MG63 (cell line): Measurements from ENCODE around the gene KCNJ1. TPM values are rescaled to one million over a fixed set of nuclear protein-coding genes. Genes with fewer than 3 reads are reported as not detected.
A peak's percentile ranks its signal among the peaks of the same experiment; 100 is the strongest.

ENCODE experiments used
- DNase-seq: peaks from one replicate; pipeline ENCODE4 v3.0.0-alpha.2; 2020
- H3K27me3 ChIP-seq: fragments of 250-450 bp; sonication (Bioruptor Pico); 2 replicates; pipeline ENCODE4 v1.5.1; 2020; ENCODE audit warnings: mild to moderate bottlenecking, moderate library complexity
- H3K36me3 ChIP-seq: fragments of 250-450 bp; sonication (Bioruptor Pico); 2 replicates; pipeline ENCODE4 v1.5.1; 2020; ENCODE audit warnings: mild to moderate bottlenecking, moderate library complexity
- H3K4me3 ChIP-seq: fragments of 250-450 bp; sonication (Bioruptor Pico); 2 replicates; pipeline ENCODE4 v1.5.1; 2020; ENCODE audit warnings: mild to moderate bottlenecking, moderate library complexity
- H3K9me3 ChIP-seq: fragments of 250-450 bp; sonication (Bioruptor Pico); 2 replicates; pipeline ENCODE4 v1.5.1; 2020; ENCODE audit warnings: mild to moderate bottlenecking, moderate library complexity
- total RNA-seq: library from RNA; depleted of rRNA; stranded (reverse); fragments of >200 nt; shearing (Covaris generic); gene quantifications from 2 replicates; pipeline ENCODE4 v1.2.3, GENCODE V29; 2014; ENCODE audit warnings: low replicate concordance

Gene KCNJ1
- total RNA-seq, 1 experiment from 2014 or later = not detected

DNA sequence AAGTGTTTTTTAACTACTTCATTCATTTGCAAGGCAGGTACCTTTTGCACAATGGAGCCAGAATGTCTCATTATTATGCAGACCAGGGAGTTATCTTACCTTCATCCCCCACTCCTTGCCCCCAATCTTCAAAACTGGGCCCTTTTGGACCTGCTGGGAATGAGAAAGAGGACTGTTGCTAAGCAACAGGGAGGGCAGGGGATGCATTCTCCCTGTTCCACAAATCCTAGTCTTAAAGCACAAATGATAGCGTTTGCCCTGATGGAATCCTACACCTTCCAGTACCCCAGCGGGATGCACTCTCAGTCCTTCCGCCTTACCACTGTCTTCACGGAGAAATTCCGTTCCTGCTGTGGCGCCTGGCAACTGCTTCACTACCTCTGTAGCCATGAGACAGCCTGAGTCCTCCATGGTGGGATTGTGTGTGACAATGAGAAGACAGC is 4.1 kb upstream of the KCNJ1 start:
- H3K36me3 ChIP-seq = no peaks in the 10 kb centered on the region
- no peaks in the 10 kb centered on the region for H3K27me3 ChIP-seq
- no peaks in the 10 kb centered on the region for H3K9me3 ChIP-seq
- H3K4me3 ChIP-seq = no peak overlapping the region
- DNase-seq = no peak

DNA sequence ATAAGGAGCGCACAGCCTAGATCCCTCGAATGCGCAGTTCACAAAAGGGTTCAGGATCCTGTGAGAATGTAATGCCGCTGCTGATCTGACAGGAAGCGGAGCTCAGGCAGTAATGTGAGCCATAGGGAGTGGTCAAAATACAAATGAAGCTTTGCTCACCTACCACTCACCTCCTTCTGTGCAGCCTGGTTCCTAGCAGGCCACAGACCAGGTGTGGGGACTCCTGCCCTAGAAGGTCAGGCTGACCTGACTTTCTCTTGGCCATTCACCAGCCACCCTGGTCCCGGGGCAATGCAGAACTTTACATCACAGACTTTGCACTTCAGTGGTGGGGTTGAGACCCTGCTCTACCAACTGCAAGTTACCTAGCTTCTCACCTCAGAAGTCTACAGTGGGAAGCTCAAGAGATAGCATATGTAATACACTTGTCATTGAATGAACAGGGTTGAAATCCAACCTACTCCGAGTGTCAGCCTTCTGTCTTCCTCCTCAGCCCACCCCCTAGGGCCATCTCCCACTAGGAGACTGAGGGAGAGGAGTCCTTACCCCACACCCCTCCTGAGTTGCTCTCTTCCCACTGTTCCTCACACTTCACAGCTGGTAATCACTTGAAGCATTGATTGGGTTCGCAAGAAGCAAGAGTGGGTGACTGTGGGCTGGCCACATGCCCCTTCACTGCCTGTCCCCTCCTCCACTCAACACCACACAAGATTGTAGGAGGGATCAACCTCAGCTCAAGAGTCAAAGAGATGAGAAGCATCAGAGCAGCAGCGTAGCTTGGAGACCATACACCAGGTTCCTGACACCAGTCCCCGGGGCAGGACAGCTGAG is 2.0 kb upstream of the KCNJ1 start:
- Histone ChIP-seq H3K4me3 (no peak overlapping the region), H3K27me3 (no peaks in the 10 kb centered on the region), H3K36me3 (no peaks in the 10 kb centered on the region), H3K9me3 (no peaks in the 10 kb centered on the region)
- no peak for DNase-seq

DNA sequence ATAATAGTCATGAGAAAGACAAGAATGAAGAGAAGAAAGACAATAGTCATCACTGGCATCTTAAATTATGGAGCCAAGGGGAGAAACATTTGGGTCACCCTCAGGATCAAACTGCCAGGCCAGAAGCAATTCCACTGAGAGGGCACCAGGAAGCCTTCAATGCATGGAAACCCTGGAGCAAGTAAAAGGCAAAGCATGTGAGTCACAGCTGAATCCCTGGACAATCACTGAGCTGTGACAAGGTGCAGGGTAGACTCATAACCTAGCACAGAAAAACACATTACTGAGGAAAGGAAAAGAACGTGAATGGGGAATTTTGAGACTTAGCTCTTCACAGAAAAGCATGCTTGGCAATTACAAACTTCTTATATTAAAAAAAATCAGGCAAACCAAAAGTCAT is 1.6 kb downstream of the KCNJ1 start:
- no peaks in the 10 kb centered on the region for H3K36me3 ChIP-seq
- no peak for DNase-seq
- H3K27me3 ChIP-seq = no peaks in the 10 kb centered on the region
- H3K4me3 ChIP-seq = no peak overlapping the region
- no peaks in the 10 kb centered on the region for H3K9me3 ChIP-seq

DNA sequence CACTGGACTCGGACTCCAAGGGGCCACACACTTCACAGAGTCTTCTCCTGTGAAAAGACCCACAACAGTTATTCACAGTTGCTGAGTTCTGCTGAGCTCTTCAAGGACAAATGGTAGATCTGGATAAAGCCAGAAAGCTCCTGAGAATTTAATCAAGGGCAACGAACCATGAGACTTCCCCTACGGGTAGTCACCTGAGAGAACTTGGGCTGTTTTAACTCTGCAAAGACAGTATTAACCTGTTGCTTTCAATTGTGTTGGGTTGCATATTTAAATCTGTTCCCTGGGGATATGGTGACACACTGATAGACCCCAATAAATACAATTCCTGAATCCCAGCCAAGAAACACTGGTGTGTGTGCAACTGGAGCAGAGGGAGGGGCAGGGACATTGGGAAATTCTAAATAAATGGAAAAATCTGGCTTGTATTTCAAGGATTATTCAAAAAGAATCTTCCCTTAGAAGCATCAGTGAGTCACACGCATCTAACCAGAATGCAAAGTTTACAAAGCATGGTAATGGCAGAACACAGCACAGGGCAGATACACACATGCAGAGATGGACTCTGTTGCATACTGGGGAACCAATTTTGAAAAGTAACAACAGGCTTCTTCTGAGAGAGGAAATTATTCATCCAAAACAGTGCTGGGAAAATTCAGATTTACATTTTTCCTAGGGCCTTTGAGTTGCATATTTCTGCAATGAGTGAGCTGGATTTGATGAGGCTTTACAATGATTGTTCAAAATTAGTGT is 4.0 kb downstream of the KCNJ1 start:
- DNase-seq = no peak
- H3K9me3 ChIP-seq = no peaks in the 10 kb centered on the region
- no peak overlapping the region for H3K4me3 ChIP-seq
- H3K36me3 ChIP-seq = no peaks in the 10 kb centered on the region
- H3K27me3 ChIP-seq = no peaks in the 10 kb centered on the region

DNA sequence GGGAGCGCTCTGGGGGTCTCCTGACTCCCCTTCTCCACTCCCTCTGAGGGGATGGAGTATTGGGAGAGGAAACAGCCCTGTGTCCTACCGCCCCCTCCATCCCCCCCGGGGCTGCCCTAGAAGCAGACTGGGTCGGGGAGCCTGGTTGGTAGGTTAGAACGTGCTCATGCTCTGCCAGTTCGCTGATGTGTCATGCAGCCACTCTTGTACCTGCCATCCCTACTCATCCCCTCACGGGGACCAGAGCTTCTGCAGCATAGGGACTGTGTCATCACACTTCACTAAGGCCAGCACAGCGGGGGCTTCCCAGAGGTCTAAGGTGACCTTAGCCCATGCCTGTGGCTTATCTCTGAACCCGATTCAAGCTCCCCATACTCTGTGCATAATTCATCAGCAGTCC is 4.7 kb downstream of the KCNJ1 start:
- Histone ChIP-seq H3K36me3 (no peaks in the 10 kb centered on the region), H3K9me3 (no peaks in the 10 kb centered on the region), H3K27me3 (no peaks in the 10 kb centered on the region), H3K4me3 (no peak overlapping the region)
- no peak for DNase-seq

DNA sequence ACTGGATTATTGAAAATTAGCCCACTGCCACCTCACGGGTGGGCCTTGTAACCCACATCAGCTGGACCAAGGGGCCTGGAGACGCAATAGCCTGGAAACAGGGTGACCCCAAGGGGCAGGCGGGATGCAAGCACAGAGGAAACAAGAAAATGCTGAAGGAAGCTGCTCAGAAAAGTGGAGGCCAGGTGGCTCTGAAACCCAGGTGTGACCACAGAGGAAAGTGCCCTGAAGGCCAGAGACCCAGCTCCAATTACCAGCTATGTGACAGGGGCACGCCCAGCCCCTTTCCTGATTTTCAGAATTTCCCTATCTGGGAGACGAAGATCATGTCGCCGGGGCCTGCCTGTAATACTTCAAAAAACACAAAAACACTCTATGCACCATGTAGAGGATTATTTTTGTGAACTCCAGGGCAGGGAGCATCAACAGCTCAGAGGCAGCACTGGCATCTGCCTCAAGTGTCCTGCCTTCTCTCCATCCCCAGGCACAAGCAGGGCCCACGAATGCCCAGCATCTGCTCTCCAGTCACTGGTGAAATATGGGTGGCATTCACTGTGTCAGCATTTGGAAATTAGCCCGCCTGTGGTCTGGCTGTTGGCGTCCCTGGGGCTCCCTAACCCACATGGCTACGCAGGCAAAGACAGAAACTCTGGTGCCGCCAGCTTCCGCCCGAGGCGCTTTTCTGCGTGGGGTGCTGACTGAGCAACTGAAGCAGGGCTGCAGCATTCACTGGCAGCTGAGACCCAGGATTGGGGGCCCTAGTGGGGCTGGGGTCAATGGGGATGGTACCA is 6.3 kb downstream of the KCNJ1 start:
- peak; percentile 52 for DNase-seq

DNA sequence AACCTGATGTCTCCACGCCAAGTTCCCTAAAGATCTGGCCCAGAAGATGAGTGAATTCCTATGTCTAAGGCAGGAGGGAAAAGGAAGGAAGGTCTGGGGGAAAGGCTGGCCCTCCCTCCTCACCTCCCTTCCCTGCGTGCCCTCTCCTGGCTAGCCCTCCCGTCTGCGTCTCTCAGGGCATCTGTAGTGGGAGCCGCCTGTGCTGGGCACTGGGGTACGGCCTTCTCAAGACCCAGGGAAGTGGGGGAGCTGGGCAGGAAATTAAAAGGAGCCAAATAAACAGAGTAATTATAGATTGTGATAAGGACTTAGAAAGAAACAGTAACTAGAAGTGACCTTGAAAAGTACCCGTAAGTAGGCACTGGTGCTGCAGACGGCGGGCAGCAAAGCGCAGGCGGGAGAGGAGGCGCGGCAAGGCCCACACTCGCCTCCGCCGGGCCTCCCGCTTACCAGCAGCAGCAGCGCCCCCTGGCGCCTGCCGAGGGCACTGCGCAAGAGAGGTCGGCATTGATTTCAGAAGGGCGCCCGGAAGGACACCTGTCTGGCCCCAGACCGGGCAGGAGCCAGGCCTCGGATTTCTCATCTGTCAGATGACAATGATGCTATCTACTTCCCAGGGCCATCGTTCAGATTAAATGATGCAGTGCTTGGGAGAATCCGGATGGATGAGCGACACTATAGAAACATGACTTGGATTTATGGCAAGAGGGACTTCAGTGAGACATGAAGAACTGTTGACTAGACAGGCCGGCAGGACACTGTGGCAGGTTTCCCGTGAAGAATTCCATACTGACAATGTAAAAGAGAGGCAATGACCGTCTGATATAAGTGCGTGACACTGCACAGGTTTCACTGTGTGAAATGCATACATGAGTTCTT is 7.3 kb downstream of the KCNJ1 start:
- Histone ChIP-seq H3K4me3 (no peak overlapping the region), H3K36me3 (no peaks in the 10 kb centered on the region), H3K9me3 (no peaks in the 10 kb centered on the region), H3K27me3 (no peaks in the 10 kb centered on the region)
- DNase-seq = no peak

More for the DNA sequence above, 6.3 kb downstream of the KCNJ1 start:
- Histone ChIP-seq H3K9me3 (no peaks in the 10 kb centered on the region), H3K4me3 (no peak overlapping the region), H3K27me3 (no peaks in the 10 kb centered on the region), H3K36me3 (no peaks in the 10 kb centered on the region)

DNA sequence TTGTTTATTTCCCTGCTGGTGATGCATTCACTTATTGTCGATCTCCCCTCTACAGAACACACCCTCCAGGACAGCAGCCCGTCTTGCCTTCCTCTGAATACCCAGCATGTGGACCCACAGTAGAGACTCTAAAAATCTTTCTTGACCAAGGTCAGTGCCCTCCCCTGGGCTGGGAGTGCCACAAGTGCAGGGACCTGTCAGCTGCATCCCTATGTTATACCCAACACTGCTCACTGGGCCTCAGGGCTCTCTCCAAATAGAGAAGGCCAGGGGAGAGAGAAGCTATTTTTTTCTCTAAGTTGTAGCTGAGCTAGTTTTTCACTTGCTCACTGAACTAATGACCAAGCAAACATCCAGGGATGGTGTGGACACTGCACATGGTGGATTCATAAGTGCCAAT is 9.8 kb downstream of the KCNJ1 start:
- no peak for DNase-seq
- H3K27me3 ChIP-seq = no peaks in the 10 kb centered on the region
- no peaks in the 10 kb centered on the region for H3K9me3 ChIP-seq
- H3K36me3 ChIP-seq = no peaks in the 10 kb centered on the region
- H3K4me3 ChIP-seq = no peak overlapping the region

DNA sequence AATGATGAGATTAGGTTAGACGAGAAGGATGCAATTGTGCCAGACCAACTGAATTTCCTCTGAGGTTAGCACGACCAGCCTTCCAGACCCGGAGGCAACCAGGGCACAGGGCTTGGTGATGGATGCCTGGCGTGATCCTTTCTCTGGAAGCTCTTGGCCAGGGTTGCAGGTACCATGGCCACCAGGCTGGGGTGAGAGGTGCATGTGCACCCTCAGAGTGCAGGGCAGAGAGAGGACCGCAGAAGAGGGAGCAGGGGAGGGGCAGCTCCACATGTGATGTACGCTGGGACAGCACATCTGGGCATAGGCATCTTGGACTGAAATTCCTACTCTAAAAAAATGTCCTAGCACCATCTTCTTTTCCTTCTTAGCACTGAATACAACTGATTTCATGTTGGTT is 10.9 kb downstream of the KCNJ1 start:
- H3K4me3 ChIP-seq = no peak overlapping the region
- no peaks in the 10 kb centered on the region for H3K9me3 ChIP-seq
- DNase-seq = no peak
- no peaks in the 10 kb centered on the region for H3K27me3 ChIP-seq
- H3K36me3 ChIP-seq = no peaks in the 10 kb centered on the region

DNA sequence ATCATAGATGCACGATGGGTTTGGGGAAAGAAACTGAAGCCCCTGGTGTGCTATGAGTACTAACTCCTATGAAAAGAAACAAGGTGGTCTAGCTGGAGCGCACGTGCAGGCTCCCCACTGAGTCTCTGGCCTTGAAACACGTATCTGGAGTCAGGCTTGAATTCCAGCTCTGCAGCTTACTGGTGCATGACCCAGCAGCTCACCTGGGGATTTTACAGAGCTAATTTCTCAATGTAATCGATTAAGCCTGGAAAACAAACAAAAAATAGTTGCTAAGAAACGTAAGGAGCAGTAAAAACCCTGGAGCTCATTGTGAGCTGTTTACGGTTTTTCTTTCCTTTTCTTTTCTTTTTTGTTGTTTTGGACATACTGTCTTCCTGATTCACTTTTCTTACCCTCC is 12.3 kb downstream of the KCNJ1 start:
- H3K4me3 ChIP-seq = no peak overlapping the region
- no peaks in the 10 kb centered on the region for H3K27me3 ChIP-seq
- H3K9me3 ChIP-seq = no peaks in the 10 kb centered on the region
- H3K36me3 ChIP-seq = no peaks in the 10 kb centered on the region
- no peak for DNase-seq

DNA sequence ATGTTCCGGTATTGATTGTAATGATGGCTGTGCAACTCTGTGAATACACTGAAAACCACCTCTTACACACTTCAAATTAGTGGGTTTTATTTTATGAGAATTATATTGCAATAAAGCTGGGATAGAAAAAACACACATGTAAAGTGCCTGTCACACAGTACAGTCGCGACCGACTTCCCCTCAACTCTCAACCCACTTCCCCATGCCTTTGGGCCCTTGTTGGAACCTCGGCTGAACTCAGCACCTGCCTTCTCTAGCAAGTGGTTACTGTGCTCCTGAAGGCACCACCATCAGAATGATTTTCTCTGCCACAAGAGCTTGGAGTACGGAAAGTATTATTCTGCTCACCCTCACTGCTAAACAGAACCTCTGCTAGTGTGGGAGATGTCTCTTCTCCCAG is 13.5 kb downstream of the KCNJ1 start:
- Histone ChIP-seq H3K36me3 (no peaks in the 10 kb centered on the region), H3K9me3 (no peaks in the 10 kb centered on the region), H3K4me3 (no peak overlapping the region), H3K27me3 (no peaks in the 10 kb centered on the region)
- DNase-seq = no peak

DNA sequence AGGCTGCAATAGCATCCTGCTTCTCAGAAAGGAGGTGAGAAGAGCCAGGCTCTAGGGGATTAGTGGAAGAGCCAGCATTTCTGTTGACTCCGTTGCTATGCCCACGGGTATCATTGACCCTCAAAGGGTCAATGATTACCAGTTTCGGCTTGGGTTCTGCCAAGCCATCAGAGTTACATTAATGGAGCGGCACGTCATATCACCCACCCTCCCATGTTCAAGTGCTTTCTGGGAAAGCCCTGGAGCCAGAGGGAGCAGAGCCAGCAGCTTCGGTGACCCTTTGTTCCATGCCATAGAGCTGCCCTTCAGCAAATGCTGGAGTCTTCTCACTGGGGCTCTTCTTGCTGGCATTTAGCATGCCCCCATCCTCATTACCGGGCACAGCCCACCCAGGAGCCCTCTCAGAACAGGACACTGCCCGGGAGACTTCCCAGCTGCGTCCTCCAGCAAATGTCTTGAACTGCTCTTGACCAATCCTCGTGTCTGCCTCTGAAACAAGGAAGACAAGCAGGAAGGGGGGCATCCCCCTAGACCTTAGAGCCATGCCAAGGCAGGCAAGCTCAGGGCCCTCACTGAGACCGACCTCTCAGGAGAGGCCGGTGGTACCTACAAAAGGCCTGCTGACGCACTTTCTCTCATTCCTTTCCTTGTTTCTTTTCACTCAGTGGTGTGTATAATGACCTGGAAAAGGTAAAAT is 14.6 kb downstream of the KCNJ1 start:
- Histone ChIP-seq H3K27me3 (no peaks in the 10 kb centered on the region), H3K4me3 (no peak overlapping the region), H3K36me3 (no peaks in the 10 kb centered on the region), H3K9me3 (no peaks in the 10 kb centered on the region)
- DNase-seq = no peak

DNA sequence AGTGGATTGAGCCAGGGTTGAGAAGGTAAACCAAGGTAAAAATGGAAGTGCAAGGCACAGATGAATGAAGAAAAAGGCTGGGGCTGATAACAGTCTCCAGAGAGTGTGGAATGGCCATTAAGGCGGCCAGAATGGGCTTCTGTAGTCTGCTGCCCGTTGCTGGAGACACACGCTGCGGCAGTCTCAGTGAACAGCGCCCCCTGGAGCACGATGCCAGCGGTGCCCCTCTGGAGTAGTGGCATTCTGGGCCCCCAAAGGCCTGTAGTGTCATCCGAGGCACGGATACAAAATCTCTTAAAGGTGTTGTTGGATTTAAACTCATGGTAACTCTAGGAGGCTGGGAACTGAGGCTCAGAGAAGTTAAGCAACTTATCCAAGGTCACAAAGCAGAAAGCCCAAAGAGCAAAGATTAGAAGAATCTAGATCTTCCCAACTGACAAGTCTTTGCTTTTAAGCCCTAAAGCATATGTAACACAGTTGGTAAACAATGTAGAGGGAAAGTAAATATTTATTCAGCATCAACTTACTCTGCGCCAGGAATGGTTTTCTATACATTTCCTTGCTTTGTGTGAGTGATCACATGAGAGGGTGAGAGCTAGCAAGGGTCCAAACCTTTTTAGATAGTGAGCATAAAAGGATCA is 18.2 kb downstream of the KCNJ1 start:
- H3K9me3 ChIP-seq = no peaks in the 10 kb centered on the region
- H3K27me3 ChIP-seq = no peaks in the 10 kb centered on the region; the same call in 1 of the 2 replicates
- H3K4me3 ChIP-seq = no peak overlapping the region
- peak; percentile 31 for DNase-seq
- H3K36me3 ChIP-seq = no peaks in the 10 kb centered on the region

DNA sequence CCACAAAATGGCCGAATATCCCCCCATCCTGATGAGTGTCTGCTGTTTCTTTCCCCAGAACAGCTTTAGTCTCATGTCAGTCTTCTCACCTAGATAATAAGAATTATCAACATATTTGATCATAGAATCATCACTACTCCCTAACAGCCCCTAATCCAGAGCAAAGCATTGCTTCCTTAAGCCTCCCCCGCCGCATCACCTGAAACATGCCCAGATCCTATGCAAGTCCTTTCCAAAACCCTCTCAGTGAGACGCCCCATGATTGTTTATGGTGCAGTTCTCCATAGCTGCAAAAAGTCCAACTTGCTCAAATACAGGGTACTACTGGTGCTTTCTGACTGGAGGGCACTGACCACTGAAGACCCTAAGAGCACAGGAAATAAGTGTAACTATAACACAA is 20.1 kb downstream of the KCNJ1 start:
- no peaks in the 10 kb centered on the region for H3K36me3 ChIP-seq
- no peaks in the 10 kb centered on the region for H3K9me3 ChIP-seq
- peaks cover 4% of the 10 kb centered on the region for H3K27me3 ChIP-seq
- DNase-seq = no peak
- H3K4me3 ChIP-seq = no peak overlapping the region

DNA sequence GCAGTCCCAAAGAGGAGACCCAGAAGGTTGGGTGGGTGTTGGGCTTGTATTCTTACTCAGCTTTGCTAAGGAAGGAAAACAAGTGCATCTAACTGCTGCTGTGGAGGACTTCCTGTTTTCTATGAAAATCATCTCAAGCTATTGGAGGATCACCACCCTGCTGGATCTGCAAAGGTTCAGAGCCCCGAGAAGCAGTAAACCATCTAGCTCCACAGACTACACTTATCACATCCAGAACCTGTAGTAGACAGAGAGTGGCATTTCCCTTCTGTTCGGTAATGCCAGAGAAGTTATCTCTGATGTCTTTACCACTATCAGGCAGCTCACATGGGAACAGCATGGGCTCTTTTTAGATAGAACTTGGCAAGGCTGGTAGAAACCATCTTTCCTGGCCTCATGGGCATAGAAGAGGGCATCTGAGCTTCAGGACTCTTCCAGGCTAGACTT is 21.7 kb downstream of the KCNJ1 start:
- no peak for DNase-seq
- Histone ChIP-seq H3K27me3 (peaks cover 4% of the 10 kb centered on the region), H3K9me3 (no peaks in the 10 kb centered on the region), H3K36me3 (no peaks in the 10 kb centered on the region), H3K4me3 (no peak overlapping the region)
